HEK293T (cell line): ENCODE data around the gene SRRD.

Source experiments
- BHLHE40 ChIP-seq: fragments of 450-650 bp; IDR thresholded peaks from 2 replicates; pipeline ENCODE4 v1.6.1; 2016; ENCODE audit warnings: mild to moderate bottlenecking, moderate library complexity, borderline replicate concordance
- ELF4 ChIP-seq: fragments of 450-650 bp; IDR thresholded peaks from 2 replicates; pipeline ENCODE4 v1.6.1; 2017; ENCODE audit warnings: antibody characterized with exemption
- FOXA1 ChIP-seq: fragments of 450-650 bp; IDR thresholded peaks from 2 replicates; pipeline ENCODE4 v1.6.1; 2016; ENCODE audit warnings: mild to moderate bottlenecking
- HDGF ChIP-seq: fragments of 450-650 bp; IDR thresholded peaks from 2 replicates; pipeline ENCODE4 v1.6.1; 2017; ENCODE audit warnings: antibody characterized with exemption, borderline replicate concordance
- L3MBTL2 ChIP-seq: fragments of 450-650 bp; conservative IDR thresholded peaks from 2 replicates; pipeline ENCODE4 v1.6.1; 2016; ENCODE audit warnings: mild to moderate bottlenecking
- PKNOX1 ChIP-seq: fragments of 450-650 bp; IDR thresholded peaks from 2 replicates; pipeline ENCODE4 v1.6.1; 2016
- SP1 ChIP-seq: fragments of 450-650 bp; IDR thresholded peaks from 2 replicates; pipeline ENCODE4 v1.6.1; 2017
- SUZ12 ChIP-seq: fragments of 450-650 bp; IDR thresholded peaks from 2 replicates; pipeline ENCODE4 v1.6.1; 2016; ENCODE audit warnings: mild to moderate bottlenecking
- TARDBP ChIP-seq: fragments of 450-650 bp; IDR thresholded peaks from 2 replicates; pipeline ENCODE4 v1.6.1; 2016
- ZNF384 ChIP-seq: fragments of 450-650 bp; IDR thresholded peaks from 2 replicates; pipeline ENCODE4 v1.6.1; 2016

GRCh38 chr22:26542831-26543230 lies 59.2 kb downstream of the SRRD start:
- TF ChIP-seq FOXA1 (no peak), SUZ12 (no peak), ELF4 (no peak), TARDBP (no peak), PKNOX1 (no peak), HDGF (no peak), ZNF384 (no peak), BHLHE40 (no peak), SP1 (no peak), L3MBTL2 (no peak)
